Measurements from ENCODE around the gene SREK1.
"Not testable (repeated sequence)": the region's sequence is repeated elsewhere in the genome, so short reads cannot be mapped to it uniquely, and the experiment has no call there.

The SREK1 gene, protein sequence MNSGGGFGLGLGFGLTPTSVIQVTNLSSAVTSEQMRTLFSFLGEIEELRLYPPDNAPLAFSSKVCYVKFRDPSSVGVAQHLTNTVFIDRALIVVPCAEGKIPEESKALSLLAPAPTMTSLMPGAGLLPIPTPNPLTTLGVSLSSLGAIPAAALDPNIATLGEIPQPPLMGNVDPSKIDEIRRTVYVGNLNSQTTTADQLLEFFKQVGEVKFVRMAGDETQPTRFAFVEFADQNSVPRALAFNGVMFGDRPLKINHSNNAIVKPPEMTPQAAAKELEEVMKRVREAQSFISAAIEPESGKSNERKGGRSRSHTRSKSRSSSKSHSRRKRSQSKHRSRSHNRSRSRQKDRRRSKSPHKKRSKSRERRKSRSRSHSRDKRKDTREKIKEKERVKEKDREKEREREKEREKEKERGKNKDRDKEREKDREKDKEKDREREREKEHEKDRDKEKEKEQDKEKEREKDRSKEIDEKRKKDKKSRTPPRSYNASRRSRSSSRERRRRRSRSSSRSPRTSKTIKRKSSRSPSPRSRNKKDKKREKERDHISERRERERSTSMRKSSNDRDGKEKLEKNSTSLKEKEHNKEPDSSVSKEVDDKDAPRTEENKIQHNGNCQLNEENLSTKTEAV

DNA sequence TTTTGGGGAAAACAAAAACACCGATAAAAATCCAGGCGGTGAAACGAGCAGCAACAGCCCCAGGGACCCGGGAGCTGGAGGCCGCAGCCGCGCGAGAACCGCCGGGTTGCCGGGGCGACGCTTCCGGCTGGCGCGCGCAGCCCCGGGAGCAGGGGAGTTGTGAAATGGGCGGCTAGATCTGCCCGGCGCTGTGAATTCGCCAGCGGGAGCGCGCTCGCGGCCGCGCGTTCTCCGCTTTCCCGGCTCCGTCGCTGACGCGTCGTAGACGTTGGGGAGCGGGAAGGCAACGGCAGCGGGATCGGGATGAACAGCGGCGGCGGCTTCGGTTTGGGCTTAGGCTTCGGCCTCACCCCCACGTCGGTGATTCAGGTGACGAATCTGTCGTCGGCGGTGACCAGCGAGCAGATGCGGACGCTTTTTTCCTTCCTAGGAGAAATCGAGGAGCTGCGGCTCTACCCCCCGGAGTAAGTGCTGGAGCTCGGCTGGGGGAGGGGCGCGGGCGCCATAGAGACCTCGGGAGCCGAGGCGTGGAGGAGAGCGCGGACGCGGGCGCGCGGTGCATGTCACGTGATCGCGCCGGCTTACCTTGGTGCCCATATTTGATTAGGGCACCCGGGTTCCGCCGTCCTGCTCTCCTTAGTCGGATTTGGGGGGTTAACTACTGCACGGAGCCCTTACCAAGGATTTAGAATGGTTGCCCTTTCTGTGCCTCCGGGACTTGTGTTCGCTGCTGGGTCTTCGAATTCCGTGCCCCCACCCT lies at the start of gene SREK1:
SREK1 (plus strand) TSS at position 227 of the 760 bp plus-strand sequence; CDS start at position 304, 77 bp downstream.
- peak; percentile 75 to 81 for DNase-seq (ENCODE audit: low read depth in 2 of 2)

DNA sequence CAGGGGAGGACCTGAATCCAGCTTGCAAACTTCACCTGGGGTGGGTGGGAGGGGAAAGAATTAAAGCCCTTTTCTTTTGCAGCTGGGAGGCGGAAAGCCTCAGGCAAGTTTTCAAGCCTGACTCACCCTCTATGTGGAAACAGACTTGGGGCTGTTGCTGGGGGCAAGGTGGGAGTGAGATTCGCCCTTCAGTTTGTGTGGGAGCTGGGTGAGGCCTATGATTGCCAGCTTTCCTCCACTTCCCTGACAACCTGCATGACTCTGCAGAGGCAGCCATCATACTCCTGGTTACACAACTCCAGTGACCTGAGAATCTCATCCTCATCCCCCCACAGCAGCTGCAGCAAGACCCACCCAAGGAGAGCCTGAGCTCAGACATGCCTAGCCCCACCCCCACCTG lies 43.2 kb upstream of the SREK1 start:
- no peak for DNase-seq (ENCODE audit: low read depth in 2 of 2)

DNA sequence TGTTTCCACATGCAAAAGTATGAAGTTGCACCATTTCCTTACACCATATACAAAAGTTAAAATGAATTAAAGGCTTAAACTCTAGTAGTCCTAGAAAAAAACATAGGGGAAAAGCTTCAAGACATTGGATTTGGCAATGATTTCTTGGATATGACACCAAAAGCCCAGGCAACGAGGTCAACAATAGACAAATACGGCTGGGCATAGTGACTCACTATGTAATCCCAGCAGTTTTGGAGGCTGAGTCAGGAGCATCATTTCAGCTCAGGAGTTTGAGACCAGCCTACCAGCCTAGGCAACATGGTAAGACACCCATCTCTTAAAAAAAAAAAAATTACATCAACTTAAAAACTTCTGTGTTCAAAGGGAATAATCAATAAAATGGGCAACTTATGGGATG lies 30.9 kb upstream of the SREK1 start:
- DNase-seq (ENCODE audit: low read depth in 2 of 2) = no peak

DNA sequence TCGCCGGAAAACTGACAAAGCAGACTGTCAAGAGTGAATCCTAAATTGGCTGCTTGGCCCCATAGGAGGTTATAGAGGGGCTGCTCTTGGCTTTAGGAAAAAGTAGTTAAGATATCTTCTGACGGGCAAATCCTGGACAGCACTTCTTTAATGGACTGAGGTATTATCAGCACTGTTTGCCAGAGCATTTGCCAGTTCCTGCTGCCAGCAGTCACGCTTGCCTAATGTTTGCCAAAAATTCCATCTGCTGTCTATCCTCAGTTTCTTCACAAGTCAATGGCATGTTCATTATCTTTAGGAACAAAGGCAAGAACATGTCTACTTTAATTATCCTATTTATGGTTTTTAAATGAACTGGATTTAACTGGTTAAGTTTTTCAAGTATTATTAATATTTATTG lies 25.8 kb upstream of the SREK1 start:
- DNase-seq (ENCODE audit: low read depth in 2 of 2) = no peak

DNA sequence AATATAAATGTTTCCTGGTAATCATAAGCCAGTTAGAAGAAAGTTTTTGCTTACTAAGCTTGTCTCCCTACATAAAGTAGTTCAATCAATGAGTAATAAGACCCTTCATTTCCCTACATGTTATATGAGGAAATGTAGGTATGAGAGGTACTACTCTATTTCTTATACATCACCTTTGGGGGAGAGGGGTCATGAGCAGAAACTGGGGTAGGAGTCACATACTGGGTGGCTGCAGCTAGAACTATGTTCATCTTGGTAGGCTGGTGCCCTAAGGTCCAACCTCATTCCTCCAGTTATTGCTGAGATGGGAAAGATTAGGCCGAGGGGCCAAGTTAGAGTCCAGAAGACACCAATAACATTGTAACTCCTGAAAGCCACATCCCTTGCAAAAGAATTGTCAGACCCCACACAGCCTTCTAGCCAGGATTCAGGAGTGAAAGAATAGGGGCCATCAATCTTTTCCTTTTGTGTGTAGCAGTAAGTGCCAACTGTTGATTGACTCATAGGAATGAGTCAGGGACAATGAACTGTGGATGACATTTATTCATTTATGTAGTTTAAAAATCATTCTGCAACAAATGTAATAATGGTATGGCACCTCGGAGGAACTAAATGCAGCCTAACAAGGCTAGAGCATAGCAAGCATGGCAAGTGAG lies 21.6 kb upstream of the SREK1 start:
- no peak for DNase-seq (ENCODE audit: low read depth in 2 of 2)

DNA sequence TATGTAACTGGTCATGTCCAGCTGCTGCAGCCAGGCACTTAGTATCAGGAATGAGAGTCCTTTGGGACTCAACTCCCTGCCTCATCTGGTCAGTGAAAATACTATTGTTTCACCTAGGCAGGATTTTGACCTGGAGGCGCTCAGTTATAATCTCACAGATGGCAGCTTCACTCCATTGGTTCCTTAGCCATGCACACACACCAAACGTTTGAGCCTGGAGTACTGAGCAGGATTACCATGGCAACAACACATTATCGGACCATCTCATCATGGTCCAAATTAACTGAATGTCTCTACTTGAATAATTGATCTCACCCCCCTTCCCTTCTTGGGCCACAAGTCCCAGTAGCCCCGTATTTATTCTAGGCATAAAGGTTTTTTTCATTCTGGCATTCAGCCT lies 15.0 kb upstream of the SREK1 start:
- no peak for DNase-seq (ENCODE audit: low read depth in 2 of 2)

DNA sequence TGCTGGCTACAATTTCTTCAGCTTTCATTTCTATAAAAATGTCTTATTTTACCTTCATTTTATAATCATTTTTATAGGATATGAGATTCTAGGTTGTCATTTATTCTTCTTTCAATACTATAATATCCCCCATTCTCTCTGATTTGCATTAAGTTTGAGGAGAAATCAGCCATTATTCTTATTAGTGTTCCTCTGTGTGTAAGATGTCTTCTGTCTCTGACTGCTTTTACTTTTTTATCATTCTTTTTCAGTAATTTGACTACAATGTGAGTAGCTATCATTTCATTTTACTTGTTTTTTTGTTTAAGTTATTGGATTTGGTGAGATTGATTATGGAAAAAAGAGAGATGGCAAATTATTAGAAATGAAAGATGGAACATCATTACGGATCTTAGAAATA lies 13.6 kb upstream of the SREK1 start:
- no peak for DNase-seq (ENCODE audit: low read depth in 2 of 2)

DNA sequence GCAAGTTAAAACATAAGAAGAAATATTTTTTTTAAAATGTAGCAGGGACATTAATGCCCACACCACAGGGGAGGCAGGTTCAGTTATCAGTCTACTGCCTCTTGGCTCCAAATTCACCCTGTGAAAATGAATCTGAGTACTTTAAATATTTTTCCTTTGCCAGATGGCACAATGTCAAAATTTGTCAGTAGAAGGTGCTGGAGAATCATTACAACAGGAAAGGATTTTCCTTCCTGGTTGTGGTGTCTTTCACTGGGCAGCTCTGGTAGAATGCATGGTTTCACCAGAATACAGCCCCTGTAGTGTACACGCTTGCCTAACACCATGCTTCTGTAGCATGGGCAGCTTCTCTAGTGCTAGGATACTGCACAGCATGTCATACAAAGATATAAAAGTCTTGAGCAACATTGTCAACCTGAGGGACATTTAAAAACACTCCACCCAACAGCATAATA lies 9.7 kb upstream of the SREK1 start:
- no peak for DNase-seq (ENCODE audit: low read depth in 2 of 2)

DNA sequence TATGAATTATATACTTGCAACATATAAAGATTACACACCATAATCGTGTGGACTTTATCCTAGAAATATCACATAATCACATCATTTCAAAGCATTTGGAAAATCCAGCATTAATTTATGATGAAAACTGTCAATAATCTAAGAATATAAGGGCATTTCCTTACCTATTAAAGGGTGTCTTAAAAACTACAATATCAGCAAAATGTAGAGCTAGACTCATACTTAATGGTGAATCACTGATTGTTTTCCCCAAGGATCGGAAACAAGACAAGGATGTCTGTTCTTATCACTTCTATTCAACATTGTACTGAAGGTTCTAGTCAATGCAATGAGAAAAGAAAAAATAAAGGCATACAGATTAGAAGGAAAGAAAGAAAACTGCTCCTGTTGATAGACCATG lies 8.0 kb upstream of the SREK1 start:
- DNase-seq (ENCODE audit: low read depth in 2 of 2) = no peak

DNA sequence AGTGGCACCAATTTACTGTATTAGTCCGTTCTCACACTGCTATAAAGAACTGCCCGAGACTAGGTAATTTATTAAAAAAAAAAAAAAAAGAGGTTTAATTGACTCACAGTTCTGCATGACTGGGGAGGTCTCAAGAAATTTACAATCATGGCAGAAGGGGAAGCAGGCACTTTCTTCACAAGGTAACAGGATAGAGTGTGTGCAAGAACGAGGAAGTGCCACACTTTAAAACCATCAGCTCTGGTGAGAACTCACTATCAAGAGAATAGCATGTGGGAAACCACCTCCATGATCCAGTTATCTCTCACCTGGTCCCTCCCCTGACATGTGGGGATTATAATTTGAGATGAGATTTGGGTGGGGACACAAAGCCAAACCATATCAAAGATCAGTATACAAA lies 7.2 kb upstream of the SREK1 start:
- DNase-seq (ENCODE audit: low read depth in 2 of 2) = not testable (repeated sequence)

DNA sequence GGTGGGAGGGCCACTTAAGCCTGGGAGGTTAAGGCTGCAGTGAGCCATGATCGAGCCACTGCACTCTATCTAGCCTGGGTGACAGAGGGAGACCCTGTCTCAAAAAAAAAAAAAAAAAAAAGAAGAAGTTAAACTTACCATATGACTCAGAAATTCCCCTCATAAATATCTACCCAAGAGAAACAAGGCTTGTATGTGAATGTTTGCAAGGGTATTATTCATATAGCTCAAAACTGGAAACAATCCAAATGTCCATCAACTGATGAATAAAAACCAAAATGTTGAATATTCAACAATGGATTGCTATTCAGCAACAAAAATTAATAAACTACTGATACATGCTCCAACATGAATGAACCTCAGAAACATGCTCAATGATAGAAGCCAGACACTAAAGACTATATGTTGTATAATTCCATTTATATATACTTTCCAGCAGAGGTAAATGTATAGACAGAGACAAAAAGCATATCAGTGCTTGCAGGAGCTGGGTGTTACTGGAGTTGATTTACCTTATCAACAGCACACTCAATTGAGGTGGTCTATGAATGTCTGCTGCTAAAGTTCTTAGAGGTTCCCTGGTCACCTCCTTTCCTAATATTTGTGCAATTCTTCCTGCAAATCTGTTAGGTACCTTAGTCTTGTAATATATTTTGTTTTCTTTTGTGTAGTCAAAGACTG lies 5.3 kb upstream of the SREK1 start:
- DNase-seq (ENCODE audit: low read depth in 2 of 2) = no peak

DNA sequence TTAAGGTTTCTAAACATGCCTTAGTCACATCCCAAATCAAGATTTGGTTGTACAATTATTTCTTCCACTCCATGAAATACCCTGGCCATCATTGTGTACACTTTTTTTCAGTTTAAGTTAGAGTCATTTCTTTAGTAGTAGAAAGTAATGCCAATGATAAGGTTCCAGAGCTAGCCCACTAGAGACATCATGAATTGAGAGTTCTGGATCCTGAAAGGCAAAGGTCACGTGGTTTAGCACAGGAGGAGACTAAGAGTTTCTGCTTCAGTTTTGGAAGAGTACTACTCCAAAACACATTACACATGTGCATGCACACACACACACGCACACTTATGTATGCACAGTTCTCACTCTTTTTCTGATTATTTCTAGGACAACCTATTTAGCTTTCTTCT lies 4.8 kb upstream of the SREK1 start:
- no peak for DNase-seq (ENCODE audit: low read depth in 2 of 2)

DNA sequence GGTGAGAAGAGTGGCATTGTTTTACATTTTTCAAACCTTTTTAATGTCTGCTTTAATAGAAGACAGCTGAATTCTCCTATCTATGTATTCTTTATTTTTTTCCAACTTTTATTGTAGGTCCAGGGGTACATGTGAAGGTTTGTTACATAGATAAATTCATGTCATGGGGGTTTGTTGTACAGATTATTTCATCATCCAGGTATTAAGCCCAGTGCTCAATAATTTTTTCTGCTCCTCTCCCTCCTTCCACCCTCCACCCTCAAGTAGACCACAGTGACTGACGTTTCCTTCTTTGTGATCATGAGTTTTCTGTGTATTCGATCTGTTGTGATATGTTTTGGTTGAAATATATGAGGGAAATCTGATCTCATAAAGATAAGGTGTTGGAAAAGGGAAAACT lies 1.7 kb upstream of the SREK1 start:
- no peak for DNase-seq (ENCODE audit: low read depth in 2 of 2)

DNA sequence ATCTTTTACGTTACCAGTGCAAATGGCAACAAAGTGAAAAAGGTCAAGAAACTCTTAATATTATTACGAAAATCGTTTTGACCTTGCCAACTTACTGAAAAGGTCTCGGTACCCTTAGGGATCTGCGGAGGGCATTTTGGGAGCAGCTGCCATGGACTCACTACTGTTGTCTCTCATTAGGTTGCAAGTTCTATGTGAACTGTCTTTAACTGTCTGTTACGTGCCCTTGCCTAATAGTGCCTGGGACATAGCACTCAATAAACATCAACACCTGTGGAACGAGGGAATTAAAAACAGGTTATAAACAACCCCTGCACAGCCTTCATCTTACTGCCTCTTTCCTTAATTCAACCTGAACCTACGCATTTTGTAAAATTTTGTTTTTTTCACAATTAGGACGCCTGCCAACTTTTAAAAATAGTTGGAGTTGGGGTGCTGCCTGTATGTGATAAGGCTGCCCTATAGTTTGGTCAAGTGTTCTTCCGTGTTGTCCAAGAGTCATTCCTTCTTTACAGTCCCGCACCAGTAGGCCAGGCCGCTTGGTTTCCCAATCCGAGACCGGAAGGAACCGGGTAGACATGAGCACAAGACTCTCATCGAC lies 527 bp upstream of the SREK1 start:
- no peak for DNase-seq (ENCODE audit: low read depth in 2 of 2)

DNA sequence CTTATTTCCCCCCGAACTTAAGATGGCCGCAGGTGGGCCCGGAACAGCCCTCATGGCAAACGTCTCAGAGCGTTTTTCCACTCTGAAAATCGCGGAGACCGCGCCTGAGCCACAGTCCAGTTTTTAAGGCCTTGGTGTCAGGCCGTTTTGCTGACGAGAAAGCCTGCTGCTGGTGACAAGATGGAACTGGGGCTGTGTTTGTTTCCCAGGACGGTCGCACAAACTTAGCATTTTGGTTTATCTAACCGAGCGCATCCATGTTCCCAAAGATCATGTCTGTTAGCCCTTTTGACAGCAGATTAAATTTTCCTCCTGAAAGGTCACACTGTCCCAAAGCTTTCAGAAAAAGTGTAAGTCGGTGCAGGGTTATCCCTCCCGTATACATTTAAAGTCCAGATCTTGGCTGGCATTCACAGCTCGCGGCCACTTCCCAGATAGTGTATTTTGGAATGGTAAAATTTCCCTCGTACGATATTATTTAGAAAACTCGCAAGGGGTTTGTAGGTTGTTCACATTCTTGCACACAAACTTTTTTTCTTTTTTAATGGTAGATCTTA lies 812 bp downstream of the SREK1 start:
- no peak for DNase-seq (ENCODE audit: low read depth in 2 of 2)

DNA sequence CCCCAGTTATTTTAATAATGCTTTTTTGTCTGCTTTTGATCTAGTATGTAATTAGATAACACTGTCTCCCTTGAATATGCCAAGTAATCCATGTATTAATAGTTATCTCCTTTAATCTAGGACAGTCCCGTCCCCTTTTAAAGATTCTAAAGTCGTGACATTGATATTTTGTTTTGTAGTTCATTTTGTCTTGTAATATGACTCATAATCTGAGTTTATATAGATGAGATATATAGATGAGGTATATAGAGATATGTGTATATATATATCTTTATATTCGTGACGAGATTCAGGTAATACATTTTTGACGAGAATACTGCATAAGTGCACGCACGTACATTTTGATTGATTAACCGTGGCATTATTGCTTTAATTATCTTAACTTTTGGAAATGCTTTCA lies 1.6 kb downstream of the SREK1 start:
- no peak for DNase-seq (ENCODE audit: low read depth in 2 of 2)

DNA sequence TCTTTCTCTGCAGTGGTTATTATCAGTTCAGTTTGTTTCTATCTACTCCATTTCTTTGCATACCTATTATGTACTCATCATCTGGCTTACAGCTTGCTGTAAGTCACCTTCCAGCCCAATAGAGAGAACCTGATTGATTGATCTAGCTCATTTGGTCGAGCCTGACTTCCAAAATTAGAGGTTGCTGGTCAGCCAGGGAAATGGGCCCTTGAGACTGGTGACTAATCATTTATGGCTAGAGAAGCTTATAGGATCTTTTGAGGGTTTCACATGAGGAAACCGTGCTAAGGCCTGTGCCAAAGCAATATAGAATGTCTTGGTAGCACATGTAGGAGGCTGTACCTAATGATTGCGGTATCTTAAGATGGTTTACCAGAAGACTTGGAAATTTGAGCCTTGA lies 5.8 kb downstream of the SREK1 start:
- DNase-seq (ENCODE audit: low read depth in 2 of 2) = no peak

DNA sequence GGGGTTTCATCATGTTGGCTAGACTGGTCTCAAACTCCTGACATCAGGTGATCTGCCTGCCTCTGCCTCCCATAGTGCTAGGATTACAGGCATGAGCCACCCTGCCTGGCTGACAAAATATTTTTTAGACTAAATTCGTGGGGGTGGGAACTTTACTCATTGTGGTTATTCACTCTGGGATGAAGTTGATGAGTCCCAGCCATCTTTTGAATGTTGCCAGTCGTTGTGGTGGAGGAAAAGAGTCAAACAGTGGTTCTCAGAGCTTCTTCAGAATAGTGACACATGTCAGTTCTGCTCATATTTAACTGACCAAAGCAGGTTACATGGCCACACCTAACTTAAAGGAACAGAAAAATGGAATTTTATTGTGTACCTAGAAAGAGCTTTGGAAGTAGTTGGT lies 6.9 kb downstream of the SREK1 start:
- DNase-seq (ENCODE audit: low read depth in 2 of 2) = no peak

DNA sequence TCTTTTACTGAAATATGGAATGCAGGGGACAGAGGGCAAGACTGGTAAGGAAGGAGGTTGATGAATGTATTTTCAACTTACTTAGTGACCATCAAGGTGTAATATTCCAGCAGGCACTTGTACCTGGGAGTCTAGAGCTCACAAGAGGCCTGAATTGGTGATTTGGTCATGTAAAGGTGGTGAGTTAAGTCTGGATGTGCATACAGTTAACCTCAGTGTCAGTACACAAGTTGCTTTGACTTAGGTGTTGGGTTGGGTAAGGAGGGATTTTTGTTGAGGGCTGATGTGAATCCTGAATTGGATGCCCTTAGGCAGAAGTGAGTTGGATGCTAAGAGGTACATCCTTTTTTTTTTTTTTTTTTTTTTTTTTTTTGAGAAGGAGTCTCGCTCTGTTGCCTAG lies 7.4 kb downstream of the SREK1 start:
- DNase-seq (ENCODE audit: low read depth in 2 of 2) = no peak

DNA sequence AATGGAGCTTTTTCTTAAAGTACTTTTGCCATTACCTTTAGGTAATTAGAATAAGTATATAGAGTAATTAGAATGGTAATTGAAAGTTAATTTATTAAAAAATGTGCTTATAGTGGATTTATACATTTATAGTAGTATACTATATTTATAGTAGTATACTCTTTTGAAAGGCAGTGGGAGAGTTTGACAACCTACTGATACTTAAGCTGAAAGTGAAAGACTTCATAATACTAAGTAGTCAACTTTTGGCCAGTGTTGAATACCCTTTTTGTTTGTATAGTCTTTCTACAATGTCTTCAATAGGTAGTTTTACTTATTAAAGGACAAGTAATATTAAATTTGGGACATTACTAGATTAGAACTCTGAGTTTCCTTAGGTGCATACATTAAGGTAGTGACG lies 12.9 kb downstream of the SREK1 start:
- DNase-seq (ENCODE audit: low read depth in 2 of 2) = no peak

DNA sequence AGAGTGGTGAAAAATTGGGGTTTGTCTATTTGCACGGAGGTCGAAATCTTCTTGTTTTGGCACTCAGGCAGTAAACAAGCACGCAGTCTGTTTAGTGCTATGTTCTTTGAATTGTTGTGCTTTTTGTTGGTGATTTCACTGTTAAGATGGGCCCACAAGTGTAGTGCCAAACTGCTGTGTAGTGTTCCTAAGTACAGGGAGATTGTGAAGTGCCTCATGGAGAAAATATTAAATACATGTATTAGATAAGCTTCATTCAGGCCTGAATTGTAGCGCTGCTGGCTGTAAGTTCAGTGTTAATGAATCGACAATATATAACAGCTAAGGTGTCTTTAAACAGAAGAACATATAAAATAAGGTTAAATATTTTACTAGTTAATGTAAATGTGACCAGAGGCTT lies 17.3 kb downstream of the SREK1 start:
- DNase-seq (ENCODE audit: low read depth in 2 of 2) = no peak

Measured in stimulated activated CD8-positive, alpha-beta memory T cell treated with anti-CD3 and anti-CD28 coated beads, Interleukin-2, amount 100 ng/mL, for 1 hour (primary cell).